NCI-H1105 (cell line): ENCODE results near the gene NCOA4.
"Not testable (repeated sequence)": the region's sequence is repeated elsewhere in the genome, so short reads cannot be mapped to it uniquely, and the experiment has no call there.

ENCODE experiments used
- DNase-seq: peaks from one replicate; lab custom pipeline; 2025; lab: John Stamatoyannopoulos, UW

Gene NCOA4

DNA sequence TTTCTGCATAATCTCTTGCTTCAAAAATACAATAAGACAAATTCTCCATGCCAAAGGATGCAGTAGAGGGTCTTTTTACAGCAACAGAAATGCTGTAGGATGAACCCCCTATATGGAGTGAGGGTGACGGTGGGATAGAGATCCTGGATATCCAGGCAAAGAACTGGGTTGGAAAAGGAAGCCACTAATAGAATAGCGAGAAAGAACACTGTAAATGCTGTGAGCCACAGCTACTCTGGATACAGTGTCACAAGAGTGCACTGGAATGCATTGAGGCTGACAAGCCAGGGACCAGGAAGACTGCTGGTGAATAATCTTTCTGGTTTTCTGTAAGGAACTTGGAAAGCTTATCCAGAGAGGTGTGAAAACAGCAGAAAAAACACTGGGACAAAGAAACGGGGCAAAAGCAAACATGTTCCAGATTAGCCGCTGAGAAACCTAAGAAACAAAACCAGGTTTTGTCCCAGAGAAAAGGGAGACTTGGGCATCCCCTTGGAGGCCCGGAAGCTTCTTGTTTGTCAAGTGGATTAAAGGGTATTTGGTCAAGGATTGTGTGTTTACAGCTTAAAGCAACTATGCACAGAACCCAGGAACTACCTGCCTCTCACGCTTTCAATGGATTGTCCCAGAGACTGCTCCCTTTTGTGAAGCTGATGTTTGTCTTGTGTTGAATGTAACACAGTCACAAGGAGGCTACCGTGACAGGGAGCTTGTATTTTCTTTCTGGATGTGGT, 21.8 kb upstream of the NCOA4 start:
- no peak for DNase-seq

DNA sequence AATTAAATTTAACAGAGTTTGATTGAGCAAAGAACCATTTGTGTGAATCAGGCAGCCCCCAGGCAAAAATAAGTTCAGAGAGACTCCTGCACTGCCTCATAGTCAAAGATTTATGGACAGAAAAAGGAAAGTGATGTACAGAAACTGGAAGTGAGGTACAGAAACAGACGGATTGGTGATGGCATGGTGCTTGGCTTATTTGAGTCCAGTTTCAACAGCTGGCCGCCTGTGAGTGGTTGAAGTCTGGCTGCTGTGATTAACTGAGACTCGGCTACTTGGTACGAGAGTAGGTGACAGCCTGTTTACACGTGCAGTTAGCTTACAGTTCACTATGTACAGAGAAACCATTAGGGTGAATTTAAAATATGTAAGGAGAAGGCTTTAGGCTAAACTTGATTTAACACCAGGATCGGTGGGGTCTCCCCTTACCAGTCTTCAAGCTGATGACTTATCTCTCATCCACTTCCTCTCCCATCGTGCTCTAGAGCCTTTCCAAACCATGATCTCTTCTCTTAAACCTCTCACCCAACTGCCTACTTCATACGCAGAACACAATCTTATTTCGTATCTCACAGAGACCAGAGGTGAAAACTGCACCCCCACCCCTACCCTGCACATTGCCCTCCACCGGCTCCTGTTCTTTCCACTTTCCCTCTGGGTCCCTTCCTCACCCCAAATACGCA, 20.7 kb upstream of the NCOA4 start:
- no peak for DNase-seq

DNA sequence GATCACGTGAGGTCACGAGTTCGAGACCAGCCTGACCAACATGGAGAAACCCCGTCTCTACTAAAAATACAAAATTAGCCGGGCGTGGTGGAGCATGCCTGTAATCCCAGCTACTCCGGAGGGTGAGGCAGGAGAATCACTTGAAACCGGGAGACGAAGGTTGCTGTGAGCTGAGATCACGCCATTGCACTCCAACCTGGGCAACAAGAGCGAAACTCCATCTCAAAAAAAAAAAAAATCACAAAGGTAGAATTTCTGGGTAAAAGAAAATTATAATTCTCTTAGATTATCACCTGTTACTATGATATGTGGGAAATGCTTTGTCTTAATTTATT, 19.0 kb upstream of the NCOA4 start:
- DNase-seq: not testable (repeated sequence)

DNA sequence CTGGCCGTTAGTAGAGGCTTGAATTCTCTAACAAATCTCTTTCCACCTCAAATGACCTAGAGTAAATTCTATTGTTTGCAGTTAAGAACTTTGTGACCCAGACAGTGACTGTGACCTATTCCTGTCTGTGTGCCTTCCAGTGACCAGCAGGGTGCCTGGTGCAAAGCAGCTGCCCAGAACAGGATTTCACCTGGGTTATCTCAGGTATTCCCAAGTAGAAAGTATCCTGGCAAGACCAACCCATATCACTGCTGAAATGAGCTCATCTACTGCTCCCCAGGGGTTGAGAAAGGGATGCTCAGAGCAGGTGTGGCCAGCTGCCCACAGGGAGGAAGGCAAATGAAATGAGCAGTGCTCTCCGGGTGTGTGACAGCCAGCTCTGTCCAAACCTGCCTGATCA, 17.7 kb upstream of the NCOA4 start:
- DNase-seq: no peak

DNA sequence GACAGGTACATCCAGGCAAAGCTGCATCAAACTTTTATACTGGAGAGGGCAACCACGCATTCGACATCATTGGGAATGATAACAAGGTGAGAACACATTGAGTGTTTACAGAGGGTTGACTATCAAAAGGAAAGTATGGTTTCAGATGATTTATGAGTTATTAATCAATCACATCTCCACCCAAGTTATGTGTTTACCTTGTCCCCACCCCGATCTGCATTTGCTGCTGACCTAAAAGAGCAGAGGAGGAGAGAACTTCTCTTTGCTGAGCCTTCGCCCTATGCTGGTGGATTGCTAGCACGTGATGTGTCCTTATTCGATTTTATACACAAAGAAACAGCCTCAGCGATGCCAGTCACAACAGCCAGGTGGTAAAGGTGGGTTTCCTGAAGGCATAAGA, 15.8 kb upstream of the NCOA4 start, which contains the start of gene MSMB:
Gene MSMB (minus strand): TSS at position 9 of the 400 bp plus-strand sequence. CDS start 32 bp downstream, outside the sequence.
- DNase-seq: no peak

DNA sequence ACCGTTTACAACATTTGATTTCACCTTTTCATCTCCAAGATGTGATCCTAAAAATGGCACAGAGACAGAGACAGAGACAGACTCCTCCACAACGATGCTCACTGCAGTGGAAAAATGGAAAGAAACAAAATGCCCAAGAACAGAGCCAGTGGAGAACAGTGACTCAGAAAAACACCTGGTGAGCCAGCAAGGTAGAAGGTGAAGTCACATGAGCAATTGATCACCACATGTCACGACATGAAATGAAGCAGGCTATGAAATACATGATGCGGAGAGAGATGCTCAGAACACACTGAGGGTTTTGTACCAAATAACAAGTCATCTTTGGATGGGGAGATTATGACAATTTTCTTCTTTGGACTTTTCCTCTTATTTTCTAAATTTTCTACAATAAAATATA, 12.1 kb upstream of the NCOA4 start:
- DNase-seq: no peak

DNA sequence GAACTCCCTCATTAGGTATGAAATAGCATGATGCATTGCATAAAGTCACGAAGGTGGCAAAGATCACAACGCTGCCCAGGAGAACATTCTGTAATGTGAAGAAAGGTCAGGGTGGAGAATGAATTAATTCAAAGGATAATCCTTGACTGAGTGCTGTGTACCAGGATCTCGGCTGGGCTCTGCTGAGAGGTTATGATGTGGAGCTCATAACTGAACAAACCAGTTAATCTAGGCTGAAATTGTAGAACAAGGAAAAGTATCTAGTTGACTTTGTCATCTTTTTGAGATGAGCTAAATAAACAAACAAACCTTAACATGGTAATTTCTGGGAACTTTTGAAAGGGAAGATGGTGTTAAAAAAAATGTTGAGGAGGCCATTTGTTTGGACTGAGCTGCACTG, 9.6 kb upstream of the NCOA4 start:
- DNase-seq: no peak

DNA sequence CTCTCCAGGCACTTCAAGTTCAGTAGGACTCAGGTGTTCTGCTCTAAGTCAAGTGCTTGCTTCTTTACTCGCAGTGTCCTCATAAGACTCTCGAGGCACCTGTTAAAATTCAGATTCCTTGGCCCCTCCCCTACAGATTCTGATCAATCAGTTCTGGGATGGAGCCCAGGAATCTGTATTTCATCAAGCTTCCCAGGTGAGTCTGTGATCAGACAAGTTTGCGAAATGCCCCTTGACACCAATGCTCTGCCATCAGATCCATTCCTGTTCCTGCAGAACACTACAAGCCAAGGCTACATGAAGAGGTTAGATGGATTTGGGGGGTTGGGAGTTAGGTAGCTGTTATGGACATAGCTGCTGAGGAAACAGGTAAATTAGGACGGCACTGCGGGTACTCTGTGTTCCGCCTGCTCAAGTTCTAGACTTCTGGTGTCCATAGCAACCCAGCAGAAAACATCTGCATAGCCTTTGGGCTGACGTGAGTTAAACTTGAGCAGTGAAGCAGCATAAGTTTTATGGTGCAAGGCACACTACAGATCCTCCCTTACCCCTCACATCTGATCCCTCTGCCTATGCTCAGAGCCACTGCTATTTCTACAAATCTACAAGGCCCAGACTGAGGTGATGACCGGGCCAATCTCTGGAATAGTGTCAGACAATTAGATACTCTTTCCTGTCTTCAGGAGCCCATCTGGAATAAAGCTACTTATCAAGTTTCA, 6.8 kb upstream of the NCOA4 start:
- no peak for DNase-seq

DNA sequence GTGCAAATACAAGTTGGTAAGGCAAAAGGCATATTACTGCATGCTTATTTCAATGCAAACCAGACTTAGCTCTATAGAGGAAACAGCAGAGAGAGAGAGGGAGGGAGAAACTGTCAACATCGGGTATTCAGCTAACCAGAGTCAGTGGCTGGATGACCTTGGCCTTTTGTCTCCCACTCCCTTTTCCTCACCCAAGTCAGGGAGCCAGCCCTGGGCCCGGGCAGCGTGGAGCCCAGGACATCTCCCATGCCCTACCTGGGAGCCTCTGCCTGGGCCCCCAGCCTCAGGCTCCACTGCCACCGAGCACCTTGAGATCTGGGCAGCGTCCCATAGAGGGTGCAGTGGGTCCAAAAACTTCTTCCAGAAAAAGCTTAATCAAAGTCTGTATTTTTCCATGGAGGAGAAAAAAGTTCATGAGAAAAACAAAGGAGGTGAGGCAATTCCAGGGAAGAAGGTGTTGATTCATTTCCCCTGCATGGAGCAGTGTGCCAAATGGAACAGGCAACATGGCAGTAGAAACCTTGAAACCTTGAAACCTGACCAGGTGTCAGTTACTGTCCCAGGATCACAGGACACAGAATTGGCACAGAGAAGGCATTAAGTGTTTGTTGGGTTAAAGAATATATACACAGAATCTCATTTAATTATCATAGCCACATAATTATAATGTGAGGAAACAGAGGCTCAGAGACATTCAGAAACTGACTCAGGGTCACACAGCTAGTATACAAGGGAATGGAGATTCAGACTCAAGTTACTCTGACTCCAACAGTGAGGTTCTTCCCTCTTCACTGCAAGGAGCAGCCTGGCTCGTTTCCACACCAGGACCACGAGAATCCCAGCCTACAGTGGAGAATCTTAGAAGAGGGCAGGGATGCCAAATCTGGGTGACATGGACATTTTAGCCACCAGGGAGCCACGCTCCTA, 5.8 kb upstream of the NCOA4 start:
- DNase-seq: no peak

DNA sequence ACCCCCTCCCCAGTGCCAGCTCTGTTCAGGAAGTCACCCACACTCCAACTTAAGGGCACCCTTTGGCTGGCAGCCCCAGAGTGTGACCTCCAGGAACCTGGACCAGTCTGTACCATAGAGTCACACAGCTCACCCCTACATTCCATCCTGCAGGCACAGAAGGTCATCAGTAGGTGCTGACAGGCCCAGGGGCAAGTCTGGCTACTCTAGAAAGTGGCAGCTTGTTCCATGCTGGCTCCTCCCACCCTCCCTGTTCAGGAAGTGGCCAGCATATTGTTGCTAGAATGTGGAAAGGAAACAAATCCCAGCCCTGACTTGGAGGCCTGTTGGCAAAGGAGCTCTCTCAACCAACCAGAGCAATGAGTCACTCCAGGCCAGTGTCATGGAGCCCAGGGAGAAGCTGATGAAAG, 3.2 kb upstream of the NCOA4 start:
- no peak for DNase-seq

DNA sequence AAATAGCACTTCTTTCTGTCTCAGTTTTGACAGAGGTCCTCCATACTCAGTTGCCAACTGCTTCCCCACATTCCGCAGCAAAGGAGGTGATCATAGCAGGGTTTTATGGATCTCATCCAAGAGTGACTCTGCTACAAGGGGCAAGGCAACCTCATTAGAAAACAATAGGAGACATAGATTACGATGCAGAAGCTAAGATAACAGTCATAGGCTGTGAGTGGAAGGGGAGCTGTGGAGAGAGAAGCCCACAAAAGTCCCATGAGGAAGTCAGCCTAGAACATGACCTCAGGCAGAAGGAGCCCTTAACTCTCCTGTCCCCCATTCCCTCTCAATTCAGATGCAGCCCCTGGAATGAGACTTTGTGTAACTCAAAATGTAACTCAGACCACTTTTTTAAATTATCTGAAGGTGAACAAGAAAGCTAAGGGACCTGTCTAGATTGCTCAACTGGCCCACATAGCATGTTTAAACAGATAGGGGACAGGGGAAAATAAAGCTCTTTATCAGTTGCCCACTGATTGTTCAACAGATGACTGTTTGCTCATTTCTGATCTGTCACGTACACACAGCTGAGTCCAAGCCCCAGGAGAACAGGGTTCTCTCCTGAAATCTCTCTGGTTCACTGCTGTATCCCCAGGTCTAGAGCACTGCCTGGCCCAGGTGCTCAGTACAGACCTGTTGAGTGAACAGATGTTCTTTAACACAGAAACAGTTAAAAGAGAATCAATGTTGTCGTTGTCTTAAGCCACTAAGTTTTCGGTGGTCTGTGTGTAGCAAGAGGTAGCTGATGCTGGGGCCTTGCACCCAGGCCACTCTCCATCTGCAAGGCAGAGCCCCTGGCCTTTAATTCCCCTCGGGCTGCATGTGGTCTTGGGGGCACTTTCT, 1.5 kb upstream of the NCOA4 start:
- no peak for DNase-seq

DNA sequence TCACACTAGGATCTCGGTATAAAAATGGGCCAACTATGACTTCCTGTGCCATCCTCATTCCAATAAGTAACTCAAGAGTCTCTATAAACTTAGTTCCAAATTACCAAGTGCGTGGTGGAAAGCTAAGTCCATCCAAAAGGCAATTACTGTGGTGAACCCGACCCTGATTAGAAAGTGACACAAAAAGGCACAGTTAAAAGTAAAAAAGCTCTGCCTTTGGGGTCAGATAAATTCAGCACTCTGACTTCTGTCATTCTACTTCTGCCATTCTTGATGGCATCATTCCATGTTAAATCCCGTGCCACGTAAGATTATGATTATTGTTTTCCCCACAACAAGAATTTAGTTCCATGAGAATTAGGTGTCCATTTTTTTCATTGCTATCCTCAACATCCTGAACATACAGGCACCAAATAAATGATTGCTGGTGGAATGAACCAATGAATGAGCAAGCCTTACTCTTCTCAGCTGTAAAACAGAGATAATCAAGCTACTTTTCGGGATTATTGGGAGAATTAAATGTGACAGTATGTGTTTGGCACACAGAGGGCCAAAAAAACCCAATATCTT, 877 bp downstream of the NCOA4 start:
- no peak for DNase-seq

DNA sequence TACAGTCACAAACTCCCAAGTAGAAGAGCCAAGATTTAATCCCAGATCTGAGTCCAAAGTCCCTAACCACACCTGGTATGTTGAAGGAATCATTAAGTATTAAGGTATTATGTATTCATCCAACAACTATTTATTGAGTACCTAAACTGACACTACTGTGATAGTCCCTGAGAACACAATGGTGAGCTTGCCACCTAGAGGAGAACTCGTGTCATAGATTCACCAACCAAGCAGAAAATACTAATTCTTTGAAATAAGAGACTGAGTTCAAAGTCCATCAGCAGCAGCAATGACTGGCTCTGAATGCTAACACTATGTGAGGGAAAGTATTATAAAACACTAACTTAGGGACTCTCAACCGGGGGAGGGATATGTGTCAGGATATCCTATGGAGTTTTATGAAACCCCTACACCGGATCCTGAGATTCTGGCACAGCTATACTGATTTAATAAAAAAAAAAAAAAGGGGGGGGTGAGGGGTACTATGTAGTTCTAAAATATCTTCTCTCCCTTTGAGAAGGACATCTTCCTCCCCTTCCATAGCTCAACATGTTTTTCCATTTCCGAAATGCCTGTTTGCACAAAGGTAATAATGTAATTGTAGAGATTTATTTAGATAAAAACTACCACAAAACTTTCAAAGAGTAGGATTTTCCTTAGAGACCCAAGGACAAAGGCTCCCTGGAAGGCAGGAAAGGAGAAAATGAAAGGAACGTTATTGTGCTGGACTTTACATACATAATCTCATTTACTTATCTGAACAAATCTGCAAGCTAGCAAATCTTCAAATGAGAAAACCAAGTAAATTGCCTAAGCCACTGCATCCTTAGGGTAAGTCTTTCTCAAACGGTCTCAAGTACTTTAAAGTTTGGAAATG, 1.6 kb downstream of the NCOA4 start:
- DNase-seq: peak; percentile 5

DNA sequence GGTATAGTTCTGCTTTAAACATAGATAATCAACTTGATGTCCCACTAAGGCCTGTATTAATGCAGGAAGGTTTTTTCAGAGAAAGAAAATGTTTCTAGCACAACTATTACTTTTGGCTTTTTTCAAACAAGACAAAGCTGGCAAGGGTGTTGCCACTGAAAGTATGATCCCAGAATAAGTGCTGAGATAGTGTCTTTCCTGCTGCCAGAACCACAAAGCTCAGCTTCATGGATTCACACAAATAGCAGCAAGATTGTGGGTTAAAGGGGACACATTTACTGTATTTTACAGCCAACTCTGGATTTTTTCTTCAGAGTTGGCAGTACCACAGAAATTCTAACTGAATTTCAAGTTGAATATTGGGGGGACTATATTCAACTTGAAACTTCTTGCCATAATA, 4.3 kb downstream of the NCOA4 start:
- DNase-seq: no peak

DNA sequence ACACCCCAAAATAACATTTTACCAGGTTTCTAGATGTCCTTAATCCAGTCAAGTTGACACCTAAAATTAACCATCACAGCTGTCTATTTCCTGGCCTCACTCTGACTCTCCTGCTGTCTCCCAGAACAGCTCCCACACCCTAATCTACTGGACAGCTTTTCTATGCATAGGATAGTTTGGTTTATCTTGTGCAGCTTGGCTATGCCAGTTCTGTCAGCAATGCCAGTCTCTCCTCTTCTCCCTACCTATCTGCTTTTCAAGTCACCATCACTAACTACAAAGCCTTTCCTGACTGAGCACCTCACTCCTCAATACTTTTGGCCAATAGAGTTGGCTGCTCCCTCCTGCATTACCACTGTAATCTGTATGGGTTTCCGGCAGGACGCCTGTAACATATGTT, 5.0 kb downstream of the NCOA4 start:
- no peak for DNase-seq

DNA sequence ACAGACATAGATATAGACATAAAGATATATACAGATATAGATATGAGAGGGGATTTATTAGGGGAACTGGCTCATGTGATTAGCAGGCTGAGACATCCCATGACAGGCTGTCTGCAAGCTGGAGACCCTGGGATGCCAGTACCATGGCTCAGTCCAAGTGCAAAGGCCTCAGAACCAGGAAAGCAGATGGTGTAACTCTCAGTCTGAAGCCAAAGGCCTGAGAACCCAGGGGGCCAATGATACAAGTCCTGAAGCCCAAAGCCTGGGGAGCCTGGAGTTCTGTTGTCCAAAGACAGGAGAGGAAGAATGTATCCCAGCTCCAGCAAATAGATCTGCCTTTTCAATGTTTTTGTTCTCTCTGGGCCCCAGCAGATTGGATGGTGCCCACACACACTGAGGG, 5.5 kb downstream of the NCOA4 start:
- no peak for DNase-seq

DNA sequence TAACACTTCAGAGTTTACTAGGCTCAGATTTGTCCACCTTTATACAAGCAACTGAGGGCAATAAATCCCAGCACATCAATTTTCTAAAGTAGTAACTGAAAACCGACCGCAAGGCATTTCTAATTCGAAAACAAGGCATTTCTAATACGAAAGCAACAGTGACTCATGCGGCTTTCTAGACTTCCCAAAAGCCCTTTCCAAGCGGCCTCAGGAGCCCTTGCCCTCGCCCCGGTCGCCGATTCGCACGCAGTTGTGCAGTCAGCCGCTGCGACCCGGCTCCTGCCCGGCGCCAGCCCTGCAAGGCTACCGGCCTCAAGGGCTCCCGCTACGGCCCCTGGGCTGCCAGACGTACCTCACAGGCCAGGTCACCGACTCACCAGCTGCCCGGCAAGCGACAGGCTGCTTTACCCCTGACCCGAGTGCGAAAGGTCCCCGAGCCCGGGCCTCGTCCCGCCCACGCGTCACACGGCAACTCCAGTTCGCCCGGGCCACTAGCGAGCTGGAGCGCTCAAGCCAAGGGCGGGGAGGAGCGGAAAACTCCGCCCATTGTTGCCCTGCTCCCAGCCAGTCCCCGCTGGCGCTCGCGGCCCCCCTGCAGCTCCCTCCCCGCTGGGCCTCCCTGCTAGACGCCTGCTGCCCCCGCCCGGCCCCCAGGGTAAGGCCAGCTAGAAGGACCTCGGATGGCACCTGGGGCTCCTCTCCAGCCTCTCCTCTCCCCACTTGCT, 7.3 kb downstream of the NCOA4 start:
- DNase-seq: no peak

DNA sequence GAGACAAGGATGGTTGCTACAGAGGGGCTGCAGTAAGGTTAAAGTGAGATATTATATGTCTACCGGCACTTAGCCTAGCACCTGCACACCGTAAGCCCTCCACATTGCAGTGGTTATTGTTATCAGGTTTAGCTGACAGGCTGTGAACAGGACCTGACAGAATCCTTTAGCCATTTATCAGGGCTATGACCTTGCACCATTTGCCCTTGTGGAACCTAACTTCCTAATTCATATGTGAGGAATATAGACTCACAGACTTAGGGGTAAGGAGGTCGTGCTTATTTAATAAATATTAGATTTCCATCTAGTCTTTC, 10.1 kb downstream of the NCOA4 start:
- no peak for DNase-seq
